HG02610 (cell line): ENCODE measurements around the gene IPO4.

Experiments used
- ATAC-seq: cut with Tn5 transposase; IDR thresholded peaks from one replicate; pipeline ENCODE4 v1.9.1; 2021; ENCODE audit warnings: mild to moderate bottlenecking, moderate library complexity; ENCODE audit not compliant: unreplicated experiment

The IPO4 gene

DNA sequence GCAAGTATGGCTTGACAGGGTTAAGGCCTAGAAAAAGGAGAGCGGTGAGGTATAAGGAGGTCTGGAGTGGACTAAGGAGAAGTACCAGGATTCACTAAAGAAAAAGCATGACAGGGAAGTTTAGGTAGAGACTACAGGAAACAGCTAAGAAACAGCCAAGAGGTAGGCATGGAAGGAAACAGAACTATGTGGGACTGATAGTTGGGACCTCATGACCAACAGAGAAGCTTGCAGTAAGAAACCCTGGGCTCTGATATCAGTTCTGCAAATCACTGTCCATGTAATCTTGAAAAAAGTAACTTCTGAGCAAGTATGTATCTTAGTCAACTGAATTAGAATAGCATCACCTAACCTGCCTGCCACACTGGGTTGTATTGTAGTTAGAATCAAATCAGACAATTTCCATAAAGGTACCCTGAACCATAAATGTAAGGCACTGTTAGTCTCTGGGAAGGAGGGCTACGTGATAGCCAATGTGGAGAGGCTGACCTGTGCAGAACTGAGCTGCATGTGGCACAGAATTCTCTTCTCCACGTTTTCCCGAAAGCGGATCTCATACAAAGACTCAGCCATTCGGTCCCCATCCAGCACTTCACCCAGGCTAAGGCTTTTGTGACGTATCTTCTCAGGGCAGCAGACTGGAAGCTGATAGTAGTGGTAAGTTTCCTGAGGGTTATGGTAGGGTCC lies 5.7 kb upstream of the IPO4 start:
- no peak for ATAC-seq

DNA sequence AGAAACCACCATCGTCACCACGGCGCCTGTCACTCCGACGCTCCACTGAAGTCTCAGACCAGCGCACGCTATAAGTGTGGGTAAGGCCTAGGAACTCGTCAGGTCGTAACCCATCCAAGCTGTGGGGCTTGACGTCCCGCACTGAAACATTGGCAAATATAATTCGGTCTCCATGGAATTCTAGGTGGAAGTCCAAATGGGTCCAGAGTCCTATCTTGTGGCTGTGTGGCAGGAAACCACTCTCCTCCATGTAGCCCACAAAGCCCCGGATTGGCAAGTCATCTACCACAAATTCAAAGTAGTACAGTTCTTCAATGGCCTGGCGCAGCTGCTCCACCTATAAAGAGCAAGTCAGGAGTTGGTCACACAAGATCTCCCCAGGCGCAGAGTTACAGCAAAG lies 4.3 kb upstream of the IPO4 start:
- no peak for ATAC-seq

DNA sequence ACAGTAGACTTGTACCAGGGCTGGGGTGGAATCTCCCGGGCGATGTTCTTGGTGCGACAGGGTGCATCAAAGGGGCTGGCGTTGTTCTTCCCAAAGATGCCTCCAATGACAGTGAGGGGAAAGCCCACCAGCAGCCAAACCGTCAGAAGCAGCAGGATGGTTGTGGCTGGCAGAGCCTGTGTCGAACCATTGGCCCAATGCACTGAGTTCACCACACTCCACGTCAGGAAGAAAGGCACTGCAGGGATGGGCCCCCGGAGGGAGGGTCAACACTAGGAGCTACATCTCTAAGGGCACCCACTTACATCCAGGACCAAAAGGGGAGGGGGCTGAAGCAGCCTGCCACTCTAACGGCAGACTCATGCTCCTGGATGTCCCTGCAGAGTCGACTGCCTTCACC lies 1.8 kb upstream of the IPO4 start:
- ATAC-seq: no peak

DNA sequence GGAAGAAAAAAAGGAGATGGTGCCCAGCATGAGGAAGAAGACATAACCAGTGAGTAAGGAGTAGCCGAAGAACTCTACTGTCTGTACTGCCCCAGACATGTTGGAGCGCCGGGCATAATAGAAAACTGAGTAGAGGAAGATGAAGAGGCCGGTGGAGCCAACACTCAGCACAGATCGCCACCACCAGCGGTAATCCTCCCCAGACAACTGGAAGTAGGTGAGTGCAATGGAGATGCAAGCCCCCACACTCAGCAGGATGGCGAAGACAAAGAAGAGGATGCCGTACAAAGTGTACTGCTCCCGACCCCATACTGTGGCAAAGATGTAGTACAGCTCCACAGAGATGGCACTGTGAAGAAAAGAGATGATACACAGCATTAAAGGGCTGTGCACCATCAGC lies 844 bp upstream of the IPO4 start:
- ATAC-seq: no peak

DNA sequence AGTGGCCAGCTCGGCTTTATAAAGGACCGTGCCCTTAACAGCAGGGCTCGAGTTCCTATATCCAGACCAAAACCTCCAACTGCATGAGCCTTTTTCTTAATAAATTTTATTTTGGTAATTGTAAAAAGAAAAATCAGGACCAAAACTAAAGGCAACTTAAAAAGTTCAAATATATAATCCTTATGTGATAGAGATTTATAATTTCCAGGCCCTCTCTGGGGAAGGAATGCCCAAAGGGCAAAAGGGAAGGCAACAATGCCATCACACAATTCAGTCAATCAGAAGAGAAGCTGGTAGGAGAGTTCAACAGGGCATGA lies 401 bp upstream of the IPO4 start:
- no peak for ATAC-seq

DNA sequence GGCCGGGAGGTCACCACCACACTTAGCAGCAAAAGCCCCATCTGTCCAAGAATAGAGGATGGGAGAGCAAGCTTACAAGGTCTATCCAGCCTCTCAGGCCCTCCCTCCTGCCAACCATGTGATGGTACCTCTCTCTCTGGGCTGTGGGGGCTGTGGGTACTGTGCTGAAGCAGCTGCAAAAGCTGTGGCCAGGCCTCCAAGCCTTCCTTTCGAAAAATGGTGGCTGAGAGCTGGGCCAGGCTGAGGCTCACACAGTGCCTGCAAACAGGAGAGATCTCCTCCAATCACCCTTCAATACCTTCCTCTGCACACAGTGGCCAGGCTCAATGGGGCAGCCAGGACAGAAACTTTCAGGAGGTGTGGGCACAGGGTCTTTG lies 1.1 kb downstream of the IPO4 start:
- ATAC-seq: no peak

DNA sequence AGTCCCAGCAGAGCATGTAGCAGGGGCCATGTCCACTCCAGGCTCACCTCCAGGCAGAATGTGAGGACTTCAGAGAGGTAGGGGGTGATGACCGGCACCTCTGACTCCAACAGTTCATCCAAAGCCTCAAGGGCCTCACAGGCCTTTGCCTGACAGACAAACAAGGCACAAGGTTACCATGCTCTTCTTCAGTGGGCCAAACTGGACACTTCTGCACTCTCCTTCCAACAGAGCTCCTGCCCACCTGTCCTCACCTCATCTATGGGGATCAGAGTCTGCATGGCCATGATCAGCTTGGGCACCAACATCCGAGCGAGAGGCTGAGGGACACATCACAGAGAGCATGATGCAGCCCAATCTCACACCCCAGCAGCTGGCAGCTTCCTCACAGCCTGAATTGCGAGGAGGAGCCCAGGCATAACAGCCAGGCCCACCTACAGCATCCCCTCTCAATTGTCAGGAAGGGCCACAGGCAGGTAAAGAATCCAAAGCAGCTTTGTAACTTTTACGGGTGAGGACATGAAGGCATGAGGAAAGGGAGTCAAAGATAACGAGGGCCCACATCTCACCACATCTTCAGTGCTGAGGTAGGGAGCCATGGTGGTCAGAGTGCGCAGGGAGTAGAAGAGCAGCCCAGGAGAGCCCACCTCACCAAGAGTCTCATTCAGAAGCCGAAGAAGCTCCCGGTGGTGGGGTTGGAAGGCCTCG lies 1.6 kb downstream of the IPO4 start:
- ATAC-seq: no peak

DNA sequence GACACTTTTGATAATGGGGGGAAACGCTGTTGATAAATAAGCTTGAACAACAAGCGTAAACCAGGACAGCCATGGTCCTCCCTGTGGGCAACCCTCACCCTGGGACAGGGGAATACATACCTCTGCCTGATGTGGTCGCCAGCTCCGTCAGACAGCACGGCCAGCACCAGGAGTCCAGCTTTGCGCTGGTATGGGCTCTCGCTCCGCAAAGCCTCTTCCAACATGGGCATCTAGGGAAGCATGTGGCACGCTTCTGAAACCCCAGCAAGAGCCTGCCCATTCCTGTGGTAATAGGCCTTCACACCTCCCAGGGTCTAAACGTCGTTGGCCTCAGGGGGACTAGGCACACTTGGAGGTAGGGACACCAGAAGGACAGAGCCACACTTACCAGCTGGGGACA lies 2.9 kb downstream of the IPO4 start:
- no peak for ATAC-seq

DNA sequence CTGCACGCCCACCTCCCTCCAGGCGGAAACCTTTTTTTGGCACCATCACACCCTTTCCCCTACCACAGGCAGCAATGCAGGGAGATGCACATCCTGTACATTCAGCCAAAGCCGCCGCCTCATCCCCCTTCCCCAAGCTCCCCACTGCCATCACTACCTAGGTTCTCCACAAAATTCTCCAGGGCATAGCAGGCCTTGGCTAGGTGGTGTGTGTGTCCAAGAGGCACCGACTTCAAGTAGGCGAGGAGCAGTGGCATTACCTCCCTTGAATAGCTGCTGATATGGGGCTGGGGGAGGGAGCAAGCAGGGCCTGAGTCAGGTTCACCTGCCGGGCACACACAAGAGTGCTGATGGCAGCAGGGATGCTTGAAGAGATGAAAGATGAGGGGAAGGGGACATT lies 3.6 kb downstream of the IPO4 start:
- no peak for ATAC-seq

DNA sequence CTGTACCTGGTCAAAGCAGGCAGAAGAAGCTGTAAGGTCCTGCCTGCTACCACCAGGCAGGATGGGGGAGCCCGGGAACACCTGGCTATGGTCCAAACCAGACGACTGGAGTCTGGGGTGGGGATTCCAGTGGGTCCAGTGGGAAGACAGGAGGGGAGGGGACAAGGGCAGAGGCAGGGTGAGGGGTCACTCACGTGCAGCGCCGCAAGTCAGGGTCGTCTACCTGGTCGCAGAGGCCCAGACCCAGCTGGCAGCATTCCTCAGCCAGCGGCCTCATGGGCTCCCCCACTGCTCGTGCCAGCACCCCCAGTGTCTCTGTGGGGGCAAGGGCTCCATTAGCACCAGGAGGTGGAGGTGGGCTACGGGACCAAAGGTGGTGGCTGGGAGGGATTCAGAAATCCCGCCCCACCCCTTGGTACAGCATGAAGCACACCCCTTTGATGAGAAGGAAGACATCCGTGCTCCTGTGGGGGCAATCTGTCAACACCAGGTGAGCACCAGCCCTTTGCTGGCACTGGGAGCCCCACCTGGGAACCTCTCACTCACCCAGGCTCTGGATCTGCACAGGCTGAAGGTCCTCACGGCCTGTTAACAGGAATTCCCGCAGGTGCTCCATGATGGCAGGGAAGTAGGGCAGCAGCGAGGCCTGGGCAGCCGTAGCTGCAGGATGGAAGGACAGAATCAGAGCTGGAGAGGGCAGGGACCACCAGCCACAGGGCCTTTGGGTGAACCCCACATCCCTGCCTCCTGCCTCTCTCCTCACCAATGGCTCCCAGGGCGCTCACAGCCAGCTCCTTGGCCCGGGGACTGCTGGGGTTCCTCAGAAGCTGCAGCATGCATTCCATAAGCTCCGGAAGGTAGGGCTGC lies 4.3 kb downstream of the IPO4 start:
- no peak for ATAC-seq

DNA sequence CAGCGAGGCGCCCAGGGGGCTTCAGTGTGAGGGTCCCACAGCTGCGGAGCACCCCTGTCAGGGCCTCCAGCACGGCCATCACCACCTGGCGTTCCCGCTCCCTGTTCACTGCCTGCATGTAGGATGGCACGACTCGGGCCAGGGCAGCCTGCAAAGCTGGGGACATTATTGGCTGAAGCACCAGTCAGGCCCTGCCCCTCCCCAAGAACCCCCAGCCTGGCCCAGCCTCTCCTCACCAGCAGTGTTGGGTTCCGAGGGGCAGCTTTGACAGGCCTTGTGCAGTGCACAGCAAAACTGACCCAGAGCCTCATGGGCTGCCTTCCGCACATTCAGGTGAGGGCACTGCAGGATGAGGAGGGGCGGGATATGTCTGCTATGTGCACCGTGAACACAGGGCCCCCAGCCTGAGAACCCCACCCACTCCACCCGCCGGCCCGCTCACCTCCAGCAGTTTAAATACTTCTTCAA lies 5.6 kb downstream of the IPO4 start:
- ATAC-seq: no peak

DNA sequence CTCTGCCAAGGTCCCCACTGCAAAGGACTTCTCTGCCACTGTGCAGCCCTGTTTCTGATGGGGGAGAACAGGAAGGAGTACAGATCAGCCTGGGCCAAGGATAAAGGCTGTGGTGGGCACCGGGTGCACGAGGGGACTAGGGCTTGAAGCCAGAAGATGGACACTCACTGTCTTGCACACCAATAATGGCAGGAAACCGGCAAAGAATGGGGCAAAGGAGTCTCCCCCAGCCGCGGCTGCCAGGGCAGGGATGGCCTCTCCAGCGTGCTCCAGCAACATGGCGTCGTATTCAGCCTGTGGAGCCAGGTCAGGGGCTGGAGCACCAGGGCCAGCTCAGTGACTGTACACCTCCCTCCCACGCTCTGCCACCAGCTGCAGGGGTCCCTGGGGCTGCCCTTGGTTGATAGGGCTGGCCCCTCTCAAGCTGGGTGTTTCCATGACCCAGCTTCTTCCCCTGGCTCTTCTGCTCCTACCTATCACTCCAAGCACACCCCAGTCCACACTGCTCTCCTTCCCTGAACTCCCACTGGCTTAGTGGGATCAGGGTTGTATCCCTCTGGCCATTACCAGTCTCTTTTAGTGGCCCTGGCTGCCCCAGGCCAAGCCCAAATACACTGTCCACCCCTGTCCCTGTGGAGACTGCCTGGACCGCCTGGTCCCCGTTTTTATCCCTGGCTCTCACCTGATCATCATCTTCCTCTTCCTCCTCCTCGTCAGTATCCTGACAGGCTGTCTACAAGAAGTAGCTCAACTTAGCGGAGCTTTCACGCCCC lies 6.3 kb downstream of the IPO4 start:
- no peak for ATAC-seq

DNA sequence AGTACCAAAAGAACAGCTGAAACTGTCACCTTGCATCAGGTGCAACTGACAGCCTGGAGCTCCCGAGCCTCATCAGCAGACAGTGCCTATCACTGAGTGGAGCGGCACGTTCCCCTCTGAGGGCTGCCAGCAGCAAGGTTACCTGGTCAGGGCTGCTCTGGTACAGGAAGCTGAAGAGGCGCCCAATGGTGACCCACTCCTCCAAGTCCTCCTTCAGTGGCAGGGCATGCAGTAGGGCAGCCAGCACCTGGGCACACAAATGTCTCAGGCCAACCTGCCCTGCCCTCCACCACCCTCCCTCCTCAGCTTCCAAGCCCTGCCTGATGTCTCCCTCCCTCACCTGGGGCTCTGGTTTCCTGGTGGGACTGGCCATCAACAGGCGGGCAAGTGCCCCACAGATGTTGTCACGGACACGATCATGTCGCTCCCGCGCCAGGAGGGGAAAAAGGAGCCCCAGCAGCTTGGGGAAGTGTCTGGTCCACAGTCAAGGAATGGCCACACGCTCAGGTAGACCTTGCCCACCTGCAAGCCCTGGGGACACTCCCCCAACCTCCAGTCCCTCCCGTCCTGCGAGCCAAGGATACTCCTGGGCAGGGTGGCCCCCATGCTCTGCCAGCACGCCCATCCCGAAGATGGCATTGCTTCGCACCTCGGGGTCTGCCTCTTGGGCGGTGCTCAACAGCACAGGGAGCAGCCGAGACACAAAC lies 7.1 kb downstream of the IPO4 start:
- ATAC-seq: no peak

DNA sequence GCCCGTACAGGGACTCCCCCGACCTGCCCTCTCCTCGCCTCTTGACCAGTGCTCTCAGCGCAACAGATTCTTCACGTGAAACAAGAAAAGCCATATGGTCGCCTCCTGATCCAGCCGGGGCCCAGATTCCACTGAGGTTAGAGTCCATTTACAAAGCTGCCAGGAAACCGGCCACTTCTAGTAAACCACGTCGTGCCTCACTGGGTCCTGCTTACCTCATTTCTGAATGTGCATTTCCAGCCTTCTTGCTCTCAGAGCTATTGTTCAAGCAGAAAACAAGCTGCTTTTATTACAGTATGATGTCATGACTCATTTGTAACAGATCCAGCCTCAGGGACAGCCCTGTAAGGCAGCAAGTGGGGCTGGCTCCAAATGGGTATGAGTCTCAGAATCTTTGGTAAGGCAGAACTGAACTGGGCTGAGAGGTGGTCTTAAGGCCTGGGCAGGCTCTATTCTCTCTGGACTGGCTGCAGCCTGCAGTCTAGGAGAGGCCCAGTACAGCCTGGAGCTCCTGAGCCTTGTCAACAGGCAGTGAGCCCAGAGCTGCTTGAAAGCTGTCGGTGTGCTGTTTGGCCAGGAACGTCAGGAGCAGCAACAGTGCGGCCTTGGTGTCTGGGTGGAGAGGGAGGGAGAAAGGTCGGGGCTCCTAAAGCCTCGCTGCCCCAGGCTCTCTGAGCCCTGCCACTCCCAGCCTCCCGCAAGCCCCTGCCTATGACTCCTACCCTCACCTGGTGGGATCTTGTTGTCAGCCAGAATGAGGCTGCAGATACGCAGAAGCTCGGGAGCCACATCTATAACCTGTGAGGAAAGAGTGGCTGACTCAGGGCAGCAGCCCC lies 8.4 kb downstream of the IPO4 start:
- ATAC-seq: no peak

DNA sequence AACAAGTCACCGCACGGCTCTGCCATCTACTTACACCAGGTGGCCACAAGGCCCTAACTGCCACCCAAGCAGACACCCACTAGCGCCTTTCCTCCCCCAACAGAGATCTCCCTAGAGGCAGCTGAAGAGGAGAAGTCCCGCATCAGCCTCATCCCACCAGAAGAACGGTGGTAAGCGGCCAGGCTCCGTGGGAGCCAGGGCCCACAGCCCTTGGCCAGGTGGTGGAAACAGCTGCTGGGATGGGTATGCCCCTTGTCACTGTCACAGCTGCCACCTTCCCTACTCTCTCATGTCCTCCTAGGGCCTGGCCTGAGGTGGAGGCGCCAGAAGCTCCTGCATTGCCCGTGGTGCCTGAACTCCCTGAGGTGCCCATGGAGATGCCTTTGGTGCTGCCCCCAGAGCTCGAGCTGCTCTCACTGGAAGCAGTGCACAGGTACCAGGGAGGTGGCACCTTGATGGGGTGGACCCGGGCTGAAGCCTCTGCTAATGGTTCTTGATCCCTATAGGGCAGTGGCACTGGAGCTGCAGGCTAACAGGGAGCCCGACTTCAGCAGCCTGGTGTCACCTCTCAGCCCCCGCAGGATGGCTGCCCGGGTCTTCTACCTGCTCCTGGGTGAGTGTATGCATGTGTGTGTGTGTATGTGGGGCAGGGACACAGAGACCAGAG lies 9.2 kb downstream of the IPO4 start:
- no peak for ATAC-seq

DNA sequence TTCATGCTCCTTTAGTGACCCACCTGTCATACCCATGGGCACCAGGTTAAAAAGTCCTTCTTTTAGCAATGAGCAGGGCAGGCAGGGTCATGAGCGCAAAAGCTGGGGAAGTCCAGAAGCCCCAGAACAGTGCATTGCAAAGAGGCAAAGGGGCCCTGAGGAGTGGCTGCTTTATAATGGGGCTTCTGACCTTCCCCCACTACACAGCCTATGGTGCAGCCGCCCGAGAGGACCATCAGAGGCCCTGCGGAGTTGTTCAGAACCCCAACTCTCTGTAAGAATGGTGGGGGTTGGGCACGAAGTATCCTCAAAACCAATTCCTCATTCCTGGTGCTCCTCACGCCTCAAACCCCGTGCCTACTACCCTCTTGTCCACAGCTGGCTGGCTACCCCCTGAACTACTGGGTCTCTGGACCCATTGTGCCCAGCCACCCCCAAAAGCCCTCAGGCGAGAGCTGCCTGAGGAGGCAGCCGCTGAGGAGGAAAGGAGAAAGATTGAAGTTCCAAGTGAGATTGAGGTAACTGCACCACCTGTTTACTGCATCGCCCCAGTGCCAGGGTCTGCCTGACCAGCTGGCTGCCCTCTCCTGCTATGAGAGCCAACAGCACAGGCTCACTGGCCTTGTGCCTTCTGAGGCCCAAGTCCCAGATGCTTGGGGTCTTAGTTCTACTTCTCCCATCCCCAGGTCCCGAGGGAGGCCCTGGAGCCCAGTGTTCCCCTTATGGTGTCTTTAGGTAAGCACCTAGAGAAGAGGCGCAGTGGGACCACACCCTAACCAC lies 10.0 kb downstream of the IPO4 start:
- no peak for ATAC-seq

DNA sequence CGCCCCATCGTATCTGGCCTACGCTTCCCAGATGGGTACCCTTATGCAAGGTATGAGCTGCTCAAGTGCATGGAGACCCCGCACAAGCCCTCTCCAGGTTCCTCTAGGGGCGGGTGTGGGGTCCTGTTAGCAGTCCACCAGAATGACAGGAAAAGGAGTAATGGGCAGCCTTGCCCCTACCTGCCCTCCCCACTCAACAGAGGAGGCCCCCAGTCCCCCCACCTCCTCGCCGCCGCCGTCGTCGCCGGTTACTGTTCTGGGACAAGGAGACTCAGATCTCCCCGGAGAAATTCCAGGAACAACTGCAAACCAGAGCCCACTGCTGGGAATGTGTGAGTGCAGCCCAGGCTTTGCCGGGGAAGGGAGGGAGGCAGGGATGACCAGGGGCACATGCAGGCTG lies 10.7 kb downstream of the IPO4 start:
- ATAC-seq: no peak

DNA sequence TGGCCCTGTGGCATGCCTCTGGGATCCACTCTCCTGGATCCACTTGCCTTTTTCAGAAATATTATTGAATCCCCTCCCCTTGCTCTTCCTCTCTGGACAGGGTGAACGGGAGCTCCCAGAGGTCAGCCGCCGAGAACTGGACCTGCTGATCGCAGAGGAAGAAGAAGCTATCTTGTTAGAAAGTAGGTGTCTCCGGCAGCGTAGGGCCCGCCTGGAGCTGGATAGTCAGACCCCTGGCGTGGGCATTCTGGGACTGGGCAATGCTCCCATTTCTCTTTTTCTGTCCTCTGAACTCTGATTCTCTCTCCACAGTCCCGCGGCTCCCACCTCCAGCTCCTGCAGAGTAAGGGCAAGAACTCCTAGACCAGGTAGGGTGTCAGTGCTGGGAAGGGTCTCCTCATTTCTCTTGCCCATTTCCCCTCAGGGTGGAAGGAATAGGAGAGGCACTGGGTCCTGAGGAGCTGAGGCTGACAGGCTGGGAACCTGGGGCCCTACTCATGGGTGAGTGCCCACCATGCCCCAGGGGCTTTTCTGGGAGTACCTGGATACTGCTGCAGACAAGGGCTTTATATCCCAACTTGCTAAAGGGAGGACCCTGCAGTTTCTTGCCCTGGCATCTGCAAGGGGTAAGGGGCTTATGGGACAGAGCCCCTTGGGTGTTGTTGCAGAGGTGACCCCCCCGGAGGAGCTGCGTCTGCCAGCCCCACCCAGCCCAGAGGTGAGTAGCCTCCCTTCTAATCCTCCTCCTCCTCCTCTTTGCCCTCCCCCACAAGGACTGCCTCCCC lies 11.4 kb downstream of the IPO4 start:
- no peak for ATAC-seq
